Prostate gland (tissue), 2 donors: ENCODE measurements around the gene ANG. TPM values are rescaled to one million over a fixed set of nuclear protein-coding genes. Genes with fewer than 3 reads are reported as not detected.
"Not testable (repeated sequence)": the region's sequence is repeated elsewhere in the genome, so short reads cannot be mapped to it uniquely, and the experiment has no call there.

ENCODE experiments used
- DNase-seq: peaks from one replicate; pipeline ENCODE4 v3.0.0-alpha.2; 2019; ENCODE audit warnings: low spot score
- H3K27ac ChIP-seq, 2 donors: fragments of 200-600 bp; sonication (generic); 2 replicates each; pipeline ENCODE4 v1.5.1; 2017 to 2019
- H3K27me3 ChIP-seq: fragments of 200-600 bp; sonication (generic); replicated peaks from 2 replicates; pipeline ENCODE4 v1.5.1; 2019; ENCODE audit not compliant: insufficient read depth
- H3K36me3 ChIP-seq, 2 donors: fragments of 200-600 bp; sonication (generic); 1 replicate in 1 of 2; 2 replicates in 1 of 2; pipeline versions ENCODE4 v1.5.1 to v1.8.1; 2017 to 2019
- H3K4me1 ChIP-seq: fragments of 200-600 bp; sonication (generic); replicated peaks from 2 replicates; pipeline ENCODE4 v1.5.1; 2019
- H3K4me3 ChIP-seq, 2 donors: fragments of 200-600 bp; sonication (generic); 2 replicates each; pipeline ENCODE4 v1.5.1; 2017 to 2019
- H3K9me3 ChIP-seq: fragments of 200-600 bp; sonication (generic); 2 replicates; pipeline ENCODE4 v1.5.1; 2017
- CTCF ChIP-seq, 4 experiments: fragments of 200-600 bp in 2 of 4; fragments of 450-650 bp in 2 of 4; sonication (generic) in 2 of 4; IDR thresholded peaks; 1 replicate in 3 of 4; 2 replicates in 1 of 4; pipeline ENCODE4 v1.5.1; 2016 to 2019; ENCODE audit warnings: antibody characterized with exemption in 4 of 4, mild to moderate bottlenecking in 2 of 4, moderate library complexity in 2 of 4
- POLR2A ChIP-seq: fragments of 450-650 bp; IDR thresholded peaks from one replicate; pipeline ENCODE4 v1.6.1; 2016; ENCODE audit warnings: antibody characterized with exemption, mild to moderate bottlenecking
- POLR2AphosphoS5 ChIP-seq: sonication (generic); formaldehyde crosslinking; IDR thresholded peaks from one replicate; pipeline ENCODE4 v1.6.1; 2017; ENCODE audit warnings: antibody characterized with exemption
- WGBS: methylation state at CpG from one replicate; pipeline ENCODE4 v1.1.5; 2018; 5-methylcytosine and 5-hydroxymethylcytosine counted together
- intact Hi-C: fragments of 100-400 bp; cut with DNase I; formaldehyde crosslinking; loops from one replicate; pipeline ENCODE4 v1.14.2; 2022
- total RNA-seq, 2 donors: library from RNA; depleted of rRNA; stranded (reverse); fragments of >200 nt; gene quantifications; one replicate each; pipeline ENCODE4 v1.1.0, GENCODE V29; 2016

ANG gene
- 10 to 100 TPM; 58.6 to 78.2 TPM for total RNA-seq

- no peak for DNase-seq
- Histone ChIP-seq H3K4me3 (peak within 1 kb of the TSS in 1 of 2 donors; percentile 12), H3K4me1 (no peaks in the 10 kb centered on the region), H3K27ac (peak within 1 kb of the TSS; percentile 61 to 99), H3K27me3 (no peaks in the 10 kb centered on the region), H3K36me3 (no peaks in the 10 kb centered on the region), H3K9me3 (no peaks in the 10 kb centered on the region)
- WGBS = 74% methylated on average over 7 of the region's 7 CpGs
- intact Hi-C loops = no loop called here
- TF ChIP-seq POLR2AphosphoS5 (no peak), CTCF (IDR thresholded peaks at IDR 0.05) (no peak), POLR2A (no peak)
Measured at GRCh38 chr14:20688167-20688839, at the start of gene ANG. Gene ANG (plus strand): TSS chr14:20688764. CDS start chr14:20693565, 4,801 bp downstream.

GRCh38 chr14:20641591-20641990 lies 47.0 kb upstream of the ANG start, which contains the start of gene OR6S1:
Gene OR6S1 (minus strand): TSS chr14:20641691. CDS start chr14:20641691, 0 bp downstream.
- 78% methylated on average over 2 of the region's 2 CpGs for WGBS
- intact Hi-C loops = no loop called here
- H3K27me3 ChIP-seq = no peaks in the 10 kb centered on the region
- H3K4me1 ChIP-seq = no peaks in the 10 kb centered on the region
- H3K4me3 ChIP-seq = no peak within 1 kb of the TSS
- DNase-seq = no peak
- no peaks in the 10 kb centered on the region for H3K36me3 ChIP-seq
- no peaks in the 10 kb centered on the region for H3K9me3 ChIP-seq
- TF ChIP-seq CTCF (IDR thresholded peaks at IDR 0.05) = no peak
- no peak for TF ChIP-seq POLR2A
- TF ChIP-seq POLR2AphosphoS5 = no peak
- no peak within 1 kb of the TSS for H3K27ac ChIP-seq

DNA sequence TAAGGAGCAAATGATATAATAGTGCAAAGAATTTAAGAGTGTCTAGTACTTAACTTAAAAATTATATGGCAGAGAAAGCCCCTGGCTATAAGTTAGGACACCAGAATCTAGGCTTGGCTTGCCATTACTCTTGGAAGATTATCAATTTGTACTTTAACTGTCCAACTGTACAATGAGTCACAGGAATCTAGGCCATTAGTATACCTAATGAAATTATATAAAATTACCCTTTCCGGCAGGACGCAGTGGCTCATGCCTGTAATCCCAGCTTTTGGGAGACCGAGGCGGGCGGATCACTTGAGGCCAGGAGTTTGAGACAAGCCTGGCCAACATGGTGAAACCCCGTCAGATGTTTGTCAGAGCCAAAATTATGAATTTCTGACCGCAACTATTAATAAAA lies 46.4 kb upstream of the ANG start:
- H3K36me3 ChIP-seq = no peaks in the 10 kb centered on the region
- WGBS = 89% methylated on average over 7 of the region's 7 CpGs
- no peak overlapping the region for H3K4me3 ChIP-seq
- H3K27me3 ChIP-seq = no peaks in the 10 kb centered on the region
- DNase-seq = no peak
- H3K27ac ChIP-seq = no peak overlapping the region
- TF ChIP-seq POLR2AphosphoS5 (no peak), POLR2A (no peak), CTCF (IDR thresholded peaks at IDR 0.05) (no peak)
- H3K9me3 ChIP-seq = no peaks in the 10 kb centered on the region
- H3K4me1 ChIP-seq = no peaks in the 10 kb centered on the region
- intact Hi-C loops = no loop called here

GRCh38 chr14:20642755-20643154 lies 45.8 kb upstream of the ANG start:
- 14% methylated on average over 3 of the region's 3 CpGs for WGBS
- intact Hi-C loops, H3K27me3 ChIP-seq, H3K27ac ChIP-seq, DNase-seq, H3K4me1 ChIP-seq, H3K36me3 ChIP-seq, H3K9me3 ChIP-seq, H3K4me3 ChIP-seq: not testable (repeated sequence)

GRCh38 chr14:20644520-20644919 lies 44.0 kb upstream of the ANG start:
- H3K27me3 ChIP-seq = no peaks in the 10 kb centered on the region
- no peak for DNase-seq
- H3K9me3 ChIP-seq = no peaks in the 10 kb centered on the region
- H3K27ac ChIP-seq = no peak overlapping the region
- no peaks in the 10 kb centered on the region for H3K4me1 ChIP-seq
- intact Hi-C loops = no loop called here
- WGBS = 98% methylated on average over 2 of the region's 2 CpGs
- no peak overlapping the region for H3K4me3 ChIP-seq
- H3K36me3 ChIP-seq = no peaks in the 10 kb centered on the region
- TF ChIP-seq POLR2AphosphoS5 = no peak
- TF ChIP-seq POLR2A = no peak
- no peak for TF ChIP-seq CTCF (IDR thresholded peaks at IDR 0.05)
